Measurements from ENCODE around the gene MEIS1.
"Not testable (repeated sequence)": the region's sequence is repeated elsewhere in the genome, so short reads cannot be mapped to it uniquely, and the experiment has no call there.

Gene MEIS1

GRCh38 chr2:66470199-66470598, 35.3 kb downstream of the MEIS1 start:
- DNase-seq = no peak

GRCh38 chr2:66472225-66472843, 37.4 kb downstream of the MEIS1 start:
- no peak for DNase-seq

- DNase-seq = no peak
Observed at GRCh38 chr2:66477135-66477842, 42.4 kb downstream of the MEIS1 start.

- DNase-seq = no peak
Observed at GRCh38 chr2:66478299-66478698, 43.4 kb downstream of the MEIS1 start.

- DNase-seq = no peak
Observed at GRCh38 chr2:66478731-66479316, 43.9 kb downstream of the MEIS1 start.

- DNase-seq = no peak
Observed at GRCh38 chr2:66481100-66481549, 46.2 kb downstream of the MEIS1 start.

- not testable (repeated sequence) for DNase-seq
Observed at GRCh38 chr2:66485252-66485651, 50.3 kb downstream of the MEIS1 start.

GRCh38 chr2:66488946-66489345, 54.0 kb downstream of the MEIS1 start:
- no peak for DNase-seq

GRCh38 chr2:66489436-66489835, 54.5 kb downstream of the MEIS1 start:
- DNase-seq = no peak

- DNase-seq = no peak
Observed at GRCh38 chr2:66490588-66491001, 55.7 kb downstream of the MEIS1 start.

- DNase-seq = no peak
Observed at GRCh38 chr2:66494708-66495107, 59.8 kb downstream of the MEIS1 start.

- no peak for DNase-seq
Observed at GRCh38 chr2:66495788-66496640, 61.1 kb downstream of the MEIS1 start.

- no peak for DNase-seq
Observed at GRCh38 chr2:66496670-66497420, 61.9 kb downstream of the MEIS1 start.

GRCh38 chr2:66497431-66498288, 62.7 kb downstream of the MEIS1 start:
- no peak for DNase-seq

- no peak for DNase-seq
Observed at GRCh38 chr2:66498289-66498975, 63.5 kb downstream of the MEIS1 start.

GRCh38 chr2:66501267-66501666, 66.3 kb downstream of the MEIS1 start:
- no peak for DNase-seq

- no peak for DNase-seq
Observed at GRCh38 chr2:66506265-66506664, 71.3 kb downstream of the MEIS1 start.

GRCh38 chr2:66507673-66508201, 72.8 kb downstream of the MEIS1 start:
- DNase-seq = no peak

- DNase-seq = no peak
Observed at GRCh38 chr2:66508484-66509071, 73.7 kb downstream of the MEIS1 start.

- DNase-seq = no peak
Observed at GRCh38 chr2:66509326-66509811, 74.4 kb downstream of the MEIS1 start.
